AG04449 (cell line): ENCODE data around the gene RASSF8.

Source experiments
- CTCF ChIA-PET: fragments of 350-600 bp; formaldehyde crosslinking; extraction: SDS; loops from one replicate; lab custom pipeline; 2021; ENCODE audit warnings: antibody characterized with exemption; lab: Yijun Ruan, JAX
- POLR2A ChIA-PET: fragments of 400-600, 350-600 bp; formaldehyde crosslinking; extraction: SDS; loops from one replicate; lab custom pipeline; 2020; ENCODE audit warnings: antibody characterized with exemption, inconsistent platforms; lab: Yijun Ruan, JAX
- DNase-seq: peaks from one replicate; pipeline ENCODE4 v3.0.0-alpha.2; 2010; ENCODE audit warnings: low read depth, low spot score
- H3K4me3 ChIP-seq: 2 replicates; pipeline ENCODE4 v1.5.1; 2011; ENCODE audit warnings: low read depth, mild to moderate bottlenecking, control low read depth, low read length
- CTCF ChIP-seq: IDR thresholded peaks from one replicate; pipeline ENCODE4 v1.5.1; 2011; ENCODE audit warnings: mild to moderate bottlenecking, moderate library complexity, low read length, control low read depth, inconsistent platforms; ENCODE audit not compliant: insufficient read depth; ENCODE audit errors: missing control alignments

The RASSF8 gene

GRCh38 chr12:26086936-26087335, 128.5 kb downstream of the RASSF8 start:
- TF ChIP-seq CTCF, result no peak
- ChIA-PET POLR2A (no interaction called here), CTCF (interaction anchor here (1.4 to 1.8 kb wide), 2 partner anchors 10 to 58 kb away, joined by 3 to 11 read pairs; no protein-coding TSS in a partner anchor)
- DNase-seq, result no peak
- no peak overlapping the region for H3K4me3 ChIP-seq

GRCh38 chr12:26088998-26089397, 130.5 kb downstream of the RASSF8 start:
- DNase-seq, result no peak
- H3K4me3 ChIP-seq, result no peak overlapping the region
- ChIA-PET CTCF (interaction anchor here (1.1 to 1.8 kb wide), 3 partner anchors 9 to 653 kb away, joined by 3 to 4 read pairs (median 3); no protein-coding TSS in a partner anchor), POLR2A (no interaction called here)
- TF ChIP-seq CTCF, result no peak

- DNase-seq, result no peak
- POLR2A ChIA-PET, result interaction anchor here (1.1 kb wide), 1 partner anchor 58 kb away, joined by 3 read pairs; no protein-coding TSS in a partner anchor
- no peak for TF ChIP-seq CTCF
Observed at GRCh38 chr12:26090836-26091510, 132.5 kb downstream of the RASSF8 start.

GRCh38 chr12:26091822-26092221, 133.3 kb downstream of the RASSF8 start:
- DNase-seq, result no peak
- POLR2A ChIA-PET, result no interaction called here

More at GRCh38 chr12:26090836-26091510, 132.5 kb downstream of the RASSF8 start:
- H3K4me3 ChIP-seq, result no peak overlapping the region
- CTCF ChIA-PET, result interaction anchor here (1.0 to 1.3 kb wide), 3 partner anchors 28 to 611 kb away, joined by 4 read pairs; no protein-coding TSS in a partner anchor

GRCh38 chr12:26092346-26093105, 134.0 kb downstream of the RASSF8 start:
- DNase-seq, result no peak
- POLR2A ChIA-PET, result no interaction called here
- no peak for TF ChIP-seq CTCF
- CTCF ChIA-PET, result interaction anchor here (1.0 to 2.7 kb wide), 6 partner anchors 10 to 656 kb away, joined by 3 to 10 read pairs (median 4); partner anchors contain the start of gene RASSF8
- H3K4me3 ChIP-seq, result no peak overlapping the region

More at GRCh38 chr12:26091822-26092221, 133.3 kb downstream of the RASSF8 start:
- TF ChIP-seq CTCF, result no peak
- CTCF ChIA-PET, result interaction anchor here (1.0 to 1.8 kb wide), 7 partner anchors 11 to 655 kb away, joined by 3 to 8 read pairs (median 4); partner anchors contain the start of gene RASSF8
- no peak overlapping the region for H3K4me3 ChIP-seq
